Spleen (tissue), 7 donors: ENCODE results near the gene CBX1.

Experiments used
- CTCF ChIP-seq, 11 experiments: fragments of 200-600 bp in 7 of 11; fragments of 450-650 bp in 4 of 11; sonication (generic) in 4 of 11; IDR thresholded peaks in 8 of 11; conservative IDR thresholded peaks in 3 of 11; 1 replicate in 7 of 11; 2 replicates in 4 of 11; pipeline versions ENCODE4 v1.4.0 to v1.8.0; 2016 to 2021; ENCODE audit warnings: antibody characterized with exemption in 11 of 11, inconsistent platforms in 4 of 11, mild to moderate bottlenecking in 1 of 11
- POLR2A ChIP-seq, 3 donors: fragments of 450-650 bp; IDR thresholded peaks; one replicate each; pipeline ENCODE4 v1.5.1; 2017; ENCODE audit warnings: antibody characterized with exemption in 3 of 3, mild to moderate bottlenecking in 1 of 3
- donor health status: DM: no; HTN: no; CAD: no; lungs with moderate emphysema.
- donor health status: DM: no; HTN: no; CAD: no.
- donor health status: DM: no; HTN: no; CAD: no.

GRCh38 chr17:48031966-48032365 lies 69.3 kb downstream of the CBX1 start:
- no peak for TF ChIP-seq CTCF (IDR thresholded peaks at IDR 0.05 in 8 of 11, conservative IDR thresholded peaks at IDR 0.05 in 3 of 11)
- TF ChIP-seq POLR2A (IDR thresholded peaks at IDR 0.05), result no peak
